GM23338 (cell line): ENCODE data around the gene ST3GAL4. TPM values are rescaled to one million over a fixed set of nuclear protein-coding genes. Genes with fewer than 3 reads are reported as not detected.

Source experiments
- ATAC-seq: fragments of 200-7000 bp; cut with Tn5 transposase; 3 replicates; pipeline ENCODE4 v1.9.1; 2020
- DNase-seq: peaks from one replicate; pipeline ENCODE4 v3.0.0-alpha.2; 2015; ENCODE audit warnings: low spot score
- H2AFZ ChIP-seq: fragments of 200-600 bp; sonication (generic); 2 replicates; pipeline ENCODE4 v1.8.0; 2016; ENCODE audit warnings: antibody characterized with exemption, mild to moderate bottlenecking, moderate library complexity
- H3F3A ChIP-seq: fragments of 200-600 bp; sonication (generic); replicated peaks from 2 replicates; pipeline ENCODE4 v1.8.0; 2017; ENCODE audit warnings: antibody characterized with exemption, mixed run types, low read depth
- H3K27ac ChIP-seq: fragments of 200-600 bp; sonication (generic); 2 replicates; pipeline ENCODE4 v1.6.1; 2016; ENCODE audit warnings: low read depth
- H3K27me3 ChIP-seq: fragments of 200-600 bp; sonication (generic); 2 replicates; pipeline ENCODE4 v1.8.0; 2016; ENCODE audit warnings: mild to moderate bottlenecking, mixed run types, moderate library complexity; ENCODE audit not compliant: insufficient read depth
- H3K36me3 ChIP-seq: fragments of 200-600 bp; sonication (generic); 2 replicates; pipeline ENCODE4 v1.8.0; 2016; ENCODE audit warnings: mild to moderate bottlenecking; ENCODE audit not compliant: insufficient read depth
- H3K4me1 ChIP-seq: fragments of 200-600 bp; sonication (generic); 2 replicates; pipeline ENCODE4 v1.8.0; 2016; ENCODE audit warnings: mild to moderate bottlenecking, moderate library complexity; ENCODE audit not compliant: insufficient read depth
- H3K4me2 ChIP-seq: fragments of 200-600 bp; sonication (generic); 2 replicates; pipeline ENCODE4 v1.7.1; 2017; ENCODE audit warnings: mixed run types
- H3K4me3 ChIP-seq: fragments of 200-600 bp; sonication (generic); 2 replicates; pipeline ENCODE4 v1.6.1; 2016; ENCODE audit warnings: mixed run types
- H3K79me2 ChIP-seq: fragments of 200-600 bp; sonication (generic); replicated peaks from 2 replicates; pipeline ENCODE4 v1.8.0; 2017; ENCODE audit warnings: mild to moderate bottlenecking; ENCODE audit not compliant: insufficient read depth
- H3K9me2 ChIP-seq: fragments of 200-600 bp; sonication (generic); 2 replicates; pipeline ENCODE4 v1.8.0; 2017; ENCODE audit not compliant: insufficient read depth
- H4K20me1 ChIP-seq: fragments of 200-600 bp; sonication (generic); replicated peaks from 2 replicates; pipeline ENCODE4 v1.8.0; 2017; ENCODE audit warnings: mild to moderate bottlenecking; ENCODE audit not compliant: insufficient read depth
- H3K27ac Mint-ChIP-seq: 2 replicates; pipeline ENCODE4 v1.8.0; 2020; ENCODE audit warnings: inconsistent platforms, mild to moderate bottlenecking, moderate library complexity, mixed read lengths
- H3K27me3 Mint-ChIP-seq: 3 replicates; pipeline ENCODE4 v1.8.0; 2022; ENCODE audit warnings: low read depth, mild to moderate bottlenecking, moderate library complexity, mixed read lengths, inconsistent platforms; ENCODE audit not compliant: insufficient read depth, poor library complexity
- H3K36me3 Mint-ChIP-seq: 3 replicates; pipeline ENCODE4 v1.8.0; 2021; ENCODE audit warnings: low read depth, mild to moderate bottlenecking, inconsistent platforms, moderate library complexity, mixed read lengths
- H3K4me1 Mint-ChIP-seq: 3 replicates; pipeline ENCODE4 v1.8.0; 2020; ENCODE audit warnings: mild to moderate bottlenecking, inconsistent platforms, mixed read lengths
- H3K4me3 Mint-ChIP-seq: 3 replicates; pipeline ENCODE4 v1.8.0; 2021; ENCODE audit warnings: moderate library complexity, mild to moderate bottlenecking, inconsistent platforms, mixed read lengths
- H3K9me3 Mint-ChIP-seq: 3 replicates; pipeline ENCODE4 v1.8.0; 2020; ENCODE audit warnings: moderate library complexity, mild to moderate bottlenecking, inconsistent platforms, mixed read lengths
- CREB1 ChIP-seq: fragments of 250-450 bp; sonication (Bioruptor Pico); IDR thresholded peaks from 2 replicates; pipeline ENCODE4 v1.5.0; 2020; ENCODE audit warnings: low read depth, mild to moderate bottlenecking, moderate library complexity
- JUNB ChIP-seq: IDR thresholded peaks from one replicate; pipeline ENCODE4 v1.6.1; 2016; ENCODE audit warnings: antibody characterized with exemption; ENCODE audit not compliant: unreplicated experiment
- STAT1 ChIP-seq: IDR thresholded peaks from one replicate; pipeline ENCODE4 v1.6.1; 2016; ENCODE audit warnings: antibody characterized with exemption; ENCODE audit not compliant: unreplicated experiment
- ZNF331 ChIP-seq: fragments of 250-450 bp; sonication (Bioruptor Pico); IDR thresholded peaks from 2 replicates; pipeline ENCODE4 v1.5.0; 2020; ENCODE audit warnings: low read depth, mild to moderate bottlenecking, moderate library complexity
- polyA plus RNA-seq: library from polyadenylated mRNA; unstranded; fragments of >200 nt; fragmentation: Nextera tagmentation; extraction: Ambion mirVana; gene quantifications from 2 replicates; pipeline ENCODE4 v1.2.1, GENCODE V29; 2016
- total RNA-seq: library from RNA; depleted of rRNA; stranded (reverse); fragments of >200 nt; shearing (Covaris generic); gene quantifications from 2 replicates; pipeline ENCODE4 v1.2.3, GENCODE V29; 2014
- TF ChIP-seq, protein P1 (sequence below): fragments of 250-450 bp; sonication (Bioruptor Pico); IDR thresholded peaks from 2 replicates; pipeline ENCODE4 v1.5.0; 2020; ENCODE audit warnings: mild to moderate bottlenecking, moderate library complexity

Gene ST3GAL4
- total and polyA plus RNA-seq, 2 experiments from 2014 or later: 10.1 to 28.0 TPM

DNA sequence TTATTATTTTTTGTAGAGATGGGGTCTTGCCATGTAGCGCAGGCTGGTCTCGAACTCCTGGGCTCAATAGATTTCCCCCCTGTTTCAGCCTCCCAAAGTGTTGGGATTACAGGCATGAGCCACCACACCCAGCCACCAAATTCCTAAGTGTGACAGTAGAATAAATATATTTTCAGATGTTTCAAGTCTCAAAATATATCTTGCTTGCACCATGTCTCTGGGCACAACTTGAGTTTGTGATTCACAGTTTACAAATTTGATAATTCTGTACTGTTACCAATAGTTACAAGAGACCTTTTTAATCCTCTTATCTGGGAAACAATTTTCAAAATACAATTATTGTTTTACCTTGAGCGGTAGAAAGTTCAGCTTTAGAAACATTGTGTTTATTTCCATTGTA lies 32.5 kb upstream of the ST3GAL4 start:
- Mint-ChIP-seq H3K27ac (no peak overlapping the region), H3K36me3 (no peaks in the 10 kb centered on the region; the same call in 2 of the 3 replicates), H3K9me3 (no peaks in the 10 kb centered on the region), H3K4me3 (no peak overlapping the region), H3K27me3 (no peaks in the 10 kb centered on the region), H3K4me1 (peaks cover 11% of the 10 kb centered on the region)
- Histone ChIP-seq H3K4me1 (no peaks in the 10 kb centered on the region), H3K4me3 (no peak overlapping the region), H3K4me2 (no peak overlapping the region), H4K20me1 (no peaks in the 10 kb centered on the region), H3K27me3 (no peaks in the 10 kb centered on the region), H3K27ac (no peak overlapping the region), H3F3A (no peaks in the 10 kb centered on the region), H3K36me3 (no peaks in the 10 kb centered on the region), H3K9me2 (no peaks in the 10 kb centered on the region), H2AFZ (no peak overlapping the region), H3K79me2 (no peaks in the 10 kb centered on the region; the same call in none of the 2 replicates)
- DNase-seq: no peak
- TF ChIP-seq STAT1 (no peak), CREB1 (CRISPR knock-in tag) (no peak), ZNF331 (CRISPR knock-in tag) (no peak), JUNB (no peak)
- TF ChIP-seq, protein P1, sequence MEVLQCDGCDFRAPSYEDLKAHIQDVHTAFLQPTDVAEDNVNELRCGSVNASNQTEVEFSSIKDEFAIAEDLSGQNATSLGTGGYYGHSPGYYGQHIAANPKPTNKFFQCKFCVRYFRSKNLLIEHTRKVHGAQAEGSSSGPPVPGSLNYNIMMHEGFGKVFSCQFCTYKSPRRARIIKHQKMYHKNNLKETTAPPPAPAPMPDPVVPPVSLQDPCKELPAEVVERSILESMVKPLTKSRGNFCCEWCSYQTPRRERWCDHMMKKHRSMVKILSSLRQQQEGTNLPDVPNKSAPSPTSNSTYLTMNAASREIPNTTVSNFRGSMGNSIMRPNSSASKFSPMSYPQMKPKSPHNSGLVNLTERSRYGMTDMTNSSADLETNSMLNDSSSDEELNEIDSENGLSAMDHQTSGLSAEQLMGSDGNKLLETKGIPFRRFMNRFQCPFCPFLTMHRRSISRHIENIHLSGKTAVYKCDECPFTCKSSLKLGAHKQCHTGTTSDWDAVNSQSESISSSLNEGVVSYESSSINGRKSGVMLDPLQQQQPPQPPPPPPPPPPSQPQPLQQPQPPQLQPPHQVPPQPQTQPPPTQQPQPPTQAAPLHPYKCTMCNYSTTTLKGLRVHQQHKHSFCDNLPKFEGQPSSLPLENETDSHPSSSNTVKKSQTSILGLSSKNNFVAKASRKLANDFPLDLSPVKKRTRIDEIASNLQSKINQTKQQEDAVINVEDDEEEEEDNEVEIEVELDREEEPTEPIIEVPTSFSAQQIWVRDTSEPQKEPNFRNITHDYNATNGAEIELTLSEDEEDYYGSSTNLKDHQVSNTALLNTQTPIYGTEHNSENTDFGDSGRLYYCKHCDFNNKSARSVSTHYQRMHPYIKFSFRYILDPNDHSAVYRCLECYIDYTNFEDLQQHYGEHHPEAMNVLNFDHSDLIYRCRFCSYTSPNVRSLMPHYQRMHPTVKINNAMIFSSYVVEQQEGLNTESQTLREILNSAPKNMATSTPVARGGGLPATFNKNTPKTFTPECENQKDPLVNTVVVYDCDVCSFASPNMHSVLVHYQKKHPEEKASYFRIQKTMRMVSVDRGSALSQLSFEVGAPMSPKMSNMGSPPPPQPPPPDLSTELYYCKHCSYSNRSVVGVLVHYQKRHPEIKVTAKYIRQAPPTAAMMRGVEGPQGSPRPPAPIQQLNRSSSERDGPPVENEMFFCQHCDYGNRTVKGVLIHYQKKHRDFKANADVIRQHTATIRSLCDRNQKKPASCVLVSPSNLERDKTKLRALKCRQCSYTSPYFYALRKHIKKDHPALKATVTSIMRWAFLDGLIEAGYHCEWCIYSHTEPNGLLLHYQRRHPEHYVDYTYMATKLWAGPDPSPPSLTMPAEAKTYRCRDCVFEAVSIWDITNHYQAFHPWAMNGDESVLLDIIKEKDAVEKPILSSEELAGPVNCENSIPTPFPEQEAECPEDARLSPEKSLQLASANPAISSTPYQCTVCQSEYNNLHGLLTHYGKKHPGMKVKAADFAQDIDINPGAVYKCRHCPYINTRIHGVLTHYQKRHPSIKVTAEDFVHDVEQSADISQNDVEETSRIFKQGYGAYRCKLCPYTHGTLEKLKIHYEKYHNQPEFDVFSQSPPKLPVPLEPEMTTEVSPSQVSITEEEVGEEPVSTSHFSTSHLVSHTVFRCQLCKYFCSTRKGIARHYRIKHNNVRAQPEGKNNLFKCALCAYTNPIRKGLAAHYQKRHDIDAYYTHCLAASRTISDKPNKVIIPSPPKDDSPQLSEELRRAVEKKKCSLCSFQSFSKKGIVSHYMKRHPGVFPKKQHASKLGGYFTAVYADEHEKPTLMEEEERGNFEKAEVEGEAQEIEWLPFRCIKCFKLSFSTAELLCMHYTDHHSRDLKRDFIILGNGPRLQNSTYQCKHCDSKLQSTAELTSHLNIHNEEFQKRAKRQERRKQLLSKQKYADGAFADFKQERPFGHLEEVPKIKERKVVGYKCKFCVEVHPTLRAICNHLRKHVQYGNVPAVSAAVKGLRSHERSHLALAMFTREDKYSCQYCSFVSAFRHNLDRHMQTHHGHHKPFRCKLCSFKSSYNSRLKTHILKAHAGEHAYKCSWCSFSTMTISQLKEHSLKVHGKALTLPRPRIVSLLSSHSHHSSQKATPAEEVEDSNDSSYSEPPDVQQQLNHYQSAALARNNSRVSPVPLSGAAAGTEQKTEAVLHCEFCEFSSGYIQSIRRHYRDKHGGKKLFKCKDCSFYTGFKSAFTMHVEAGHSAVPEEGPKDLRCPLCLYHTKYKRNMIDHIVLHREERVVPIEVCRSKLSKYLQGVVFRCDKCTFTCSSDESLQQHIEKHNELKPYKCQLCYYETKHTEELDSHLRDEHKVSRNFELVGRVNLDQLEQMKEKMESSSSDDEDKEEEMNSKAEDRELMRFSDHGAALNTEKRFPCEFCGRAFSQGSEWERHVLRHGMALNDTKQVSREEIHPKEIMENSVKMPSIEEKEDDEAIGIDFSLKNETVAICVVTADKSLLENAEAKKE (CRISPR knock-in tag): no peak
- no peak for ATAC-seq

DNA sequence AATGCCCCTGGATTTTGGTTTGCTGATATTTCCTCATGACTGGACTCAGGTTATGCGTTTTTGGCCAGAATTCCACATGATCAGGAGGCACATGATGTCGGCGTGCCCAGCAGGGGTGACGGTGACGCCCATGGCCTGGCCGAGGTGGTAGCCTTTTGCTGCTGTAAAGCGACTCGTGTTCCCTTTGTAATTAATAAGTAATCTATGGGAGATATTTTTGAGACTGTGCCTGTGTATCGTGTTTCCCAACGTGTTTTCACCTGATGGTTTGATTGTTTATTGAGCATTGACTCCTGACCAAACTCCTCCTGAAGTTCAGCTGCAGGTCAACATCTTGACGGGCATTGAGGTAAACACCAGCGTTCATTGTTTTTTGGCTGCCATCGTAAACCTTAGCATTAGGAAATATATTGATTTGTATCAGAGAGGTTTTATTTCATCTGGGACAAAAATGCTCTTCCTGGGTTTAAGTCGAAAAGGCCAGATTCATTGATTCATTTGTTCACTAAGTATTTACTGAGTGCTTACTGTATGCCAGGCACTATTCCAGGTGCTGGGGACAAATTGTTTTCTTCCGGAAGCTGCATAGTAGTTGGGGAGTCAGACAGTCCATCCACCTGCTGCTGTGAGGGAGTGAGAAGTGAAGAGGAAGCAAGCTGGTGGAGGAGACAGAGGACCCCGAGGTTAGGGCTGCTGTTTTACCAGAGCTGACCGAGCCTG lies 28.0 kb upstream of the ST3GAL4 start:
- Mint-ChIP-seq H3K4me1 (peaks cover 16% of the 10 kb centered on the region), H3K4me3 (no peak overlapping the region)

More for the DNA sequence above, 28.0 kb upstream of the ST3GAL4 start:
- no peaks in the 10 kb centered on the region for H3K9me2 ChIP-seq
- ATAC-seq: no peak
- no peaks in the 10 kb centered on the region; the same call in 1 of the 2 replicates for H3K79me2 ChIP-seq
- TF ChIP-seq STAT1 (no peak), JUNB (no peak)
- H3K36me3 ChIP-seq: no peaks in the 10 kb centered on the region
- H3K27me3 Mint-ChIP-seq: no peaks in the 10 kb centered on the region
- no peak overlapping the region for H2AFZ ChIP-seq
- no peaks in the 10 kb centered on the region for H3F3A ChIP-seq
- no peaks in the 10 kb centered on the region for H3K27me3 ChIP-seq
- DNase-seq: no peak
- no peaks in the 10 kb centered on the region for H3K4me1 ChIP-seq
- no peak overlapping the region for H3K27ac Mint-ChIP-seq
- H3K36me3 Mint-ChIP-seq: no peaks in the 10 kb centered on the region; the same call in 2 of the 3 replicates
- H3K9me3 Mint-ChIP-seq: no peaks in the 10 kb centered on the region
- H4K20me1 ChIP-seq: no peaks in the 10 kb centered on the region
- no peak overlapping the region for H3K4me3 ChIP-seq
- no peak overlapping the region for H3K4me2 ChIP-seq
- H3K27ac ChIP-seq: no peak overlapping the region
